Pancreas (tissue), 10 donors: ENCODE results near the gene AURKB. TPM values are rescaled to one million over a fixed set of nuclear protein-coding genes. Genes with fewer than 3 reads are reported as not detected.

Experiments
- ATAC-seq, 4 donors: fragments of 200-7000 bp; cut with Tn5 transposase; one replicate each; pipeline versions ENCODE4 v1.8.0 to v1.9.1; 2020; ENCODE audit warnings: mild to moderate bottlenecking in 4 of 4, moderate library complexity in 4 of 4
- DNase-seq, 6 donors: peaks; one replicate each; pipeline ENCODE4 v3.0.0-alpha.2; 2020
- FAIRE-seq: peaks from 2 replicates; lab custom pipeline; 2012; peaks lifted over from hg19 to GRCh38; lab: Jason Lieb, UNC
- H3K27ac ChIP-seq, 4 donors: fragments of 200-600 bp; sonication (generic); 1 replicate in 3 of 4; 2 replicates in 1 of 4; pipeline versions ENCODE4 v1.5.0 to v1.8.0; 2020
- H3K27me3 ChIP-seq, 4 donors: fragments of 200-600 bp; one replicate each; pipeline ENCODE4 v1.8.0; 2021
- H3K36me3 ChIP-seq, 3 donors: fragments of 200-600 bp; sonication (generic) in 1 of 3; one replicate each; pipeline versions ENCODE4 v1.5.0 to v1.8.0; 2020 to 2021
- H3K4me1 ChIP-seq, 3 donors: fragments of 200-600 bp; one replicate each; pipeline ENCODE4 v1.8.0; 2021
- H3K4me3 ChIP-seq, 4 donors: fragments of 200-600 bp; sonication (generic) in 2 of 4; one replicate each; pipeline versions ENCODE4 v1.5.0 to v1.8.0; 2020 to 2021
- H3K9me3 ChIP-seq, 4 donors: fragments of 200-600 bp; one replicate each; pipeline ENCODE4 v1.8.0; 2021
- CTCF ChIP-seq, 4 donors: fragments of 200-600 bp; sonication (generic) in 3 of 4; IDR thresholded peaks; one replicate each; pipeline versions ENCODE4 v1.5.0 to v1.8.0; 2021; ENCODE audit warnings: antibody characterized with exemption in 4 of 4
- WGBS, 2 donors: extraction: QIAGEN DNeasy Blood & Tissue Kit; methylation state at CpG; one replicate each; pipeline ENCODE4 v1.1.7; 2013; 5-methylcytosine and 5-hydroxymethylcytosine counted together
- intact Hi-C, 3 donors: fragments of 100-400 bp; cut with DNase I; formaldehyde crosslinking; loops; one replicate each; pipeline versions ENCODE4 v1.11.1 to v1.14.2; 2022
- microRNA-seq, 2 donors: library from miRNA; unstranded; fragments of <30 nt; microRNA quantifications; one replicate each; pipeline versions ENCODE4 to v1.1.0, GENCODE V29; 2019 to 2020
- polyA plus RNA-seq, 2 donors: library from polyadenylated mRNA; stranded (reverse); fragments of 200-250 nt; gene quantifications; one replicate each; pipeline ENCODE4 v1.2.3, GENCODE V29; 2013
- total RNA-seq, 6 donors: library from RNA; stranded (reverse); fragmentation: NEBNext Ultra II Directional in 4 of 6; extraction: Animal tissue kit (Norgen Biotek cat#: 25700) in 4 of 6; gene quantifications; one replicate each; pipeline versions ENCODE4 v1.2.1 to v1.2.4, GENCODE V29; 2021 to 2023
- donor health status: healthy with polysubstance abuse.
- donor health status: DM: no; HTN: no; CAD: no; lungs with moderate emphysema.
- donor health status: DM: no; HTN: no; CAD: no.
- donor health status: control.
- donor health status: control.
- donor health status: Bipolar disorder and iron deficiency.
- donor health status: DM: yes; HTN: yes; CAD: no.
- donor health status: DM: no; HTN: no; CAD: no.
- donor health status: DM: no; HTN: no; CAD: no.
- donor health status: DM: yes; HTN: yes; CAD: no.

AURKB gene
- total and polyA plus RNA-seq, 8 donors, result 0.40 to 2.0 (median 0.72) TPM; not detected in 3

DNA sequence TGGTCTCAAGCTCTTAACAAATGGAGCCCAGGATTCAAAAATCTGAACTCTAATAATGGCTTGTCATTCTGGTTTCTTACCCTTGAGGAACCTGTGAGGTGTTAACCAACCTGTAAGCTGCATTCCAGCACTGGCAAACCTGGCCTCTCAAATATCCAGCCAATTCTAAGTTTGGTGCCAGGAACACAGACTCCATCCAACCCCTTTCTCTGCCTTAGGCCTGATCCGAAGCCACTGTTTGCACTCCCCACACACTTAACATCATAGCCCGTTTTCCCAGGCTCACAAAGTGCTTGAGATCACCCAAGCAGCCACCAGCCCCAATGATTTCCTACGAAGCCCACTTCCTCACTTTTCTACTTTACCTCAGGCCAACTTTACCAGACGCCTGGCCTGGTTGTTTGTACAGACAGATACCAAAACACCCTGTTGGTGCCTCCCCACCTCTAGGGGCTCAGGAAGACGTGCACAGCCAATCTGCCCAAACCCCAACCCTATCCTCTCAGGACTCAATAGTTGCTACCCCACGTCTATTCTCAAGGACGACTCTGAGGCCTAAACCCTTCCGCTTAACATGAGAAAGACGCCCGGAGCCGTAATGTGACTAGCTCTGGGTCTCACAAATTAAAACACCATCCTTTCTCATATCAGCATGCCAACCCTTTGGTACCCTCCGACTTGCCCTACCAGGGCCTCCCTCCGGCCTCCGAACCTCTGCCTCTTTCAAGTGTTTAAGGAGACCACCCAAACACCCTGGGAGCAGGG, 55.0 kb downstream of the AURKB start:
- WGBS, 2 donors, result 5% methylated on average over 14 of the region's 14 CpGs
- TF ChIP-seq CTCF (IDR thresholded peaks at IDR 0.05), result no peak
- H3K4me3 ChIP-seq, result peak overlapping the region; percentile 27 to 81 (median 64)
- FAIRE-seq (no peak), DNase-seq (peak in 3 of 6 donors; percentile 30 to 60 (median 52)), ATAC-seq (no peak)
- H3K27ac ChIP-seq, result peak overlapping the region; percentile 96 to 100 (median 99)
- no peaks in the 10 kb centered on the region for H3K27me3 ChIP-seq
- peaks cover 11 to 36% (median 13%) of the 10 kb centered on the region in 3 donors for H3K4me1 ChIP-seq
- intact Hi-C loops, result no loop called here
- H3K9me3 ChIP-seq, result no peaks in the 10 kb centered on the region
- H3K36me3 ChIP-seq, result peaks cover 0 to 9% (median 0%) of the 10 kb centered on the region in 3 donors

Small RNA genes lying within 50 kb of the gene (microRNA-seq; reads per million reads assigned to microRNA genes)
- gene MIR4521, result 1.5 to 18.2 reads per million in 2 donors

Other genes with a start within 250 kb of the AURKB start
- gene GUCY2D, start 208.0 kb downstream of the AURKB start, total RNA-seq, result under 1 TPM in 4 of 6 donors, not detected in 2; 0.22 to 0.47 (median 0.28) TPM
- under 1 TPM; 0.02 to 0.04 TPM for gene GUCY2D, start 208.0 kb downstream of the AURKB start, polyA plus RNA-seq
- gene ALOX15B, start 171.5 kb downstream of the AURKB start, total RNA-seq, result 1 to 10 TPM in 1 of 6 donors, under 1 TPM in 4, not detected in 1; 0.09 to 4.7 (median 0.37) TPM
- under 1 TPM; 0.05 to 0.19 TPM for gene ALOX15B, start 171.5 kb downstream of the AURKB start, polyA plus RNA-seq
- under 1 TPM in 1 of 6 donors, not detected in 5; 0.31 TPM for gene ALOX12B, start 122.9 kb downstream of the AURKB start, total RNA-seq
- gene ALOX12B, start 122.9 kb downstream of the AURKB start, polyA plus RNA-seq, result under 1 TPM in 1 of 2 donors, not detected in 1; 0.16 TPM
- gene ALOXE3, start 92.1 kb downstream of the AURKB start, total RNA-seq, result not detected
- under 1 TPM in 1 of 2 donors, not detected in 1; 0.35 TPM for gene ALOXE3, start 92.1 kb downstream of the AURKB start, polyA plus RNA-seq
- gene HES7, start 86.5 kb downstream of the AURKB start, total RNA-seq, result not detected
- under 1 TPM; 0.08 to 0.16 TPM for gene HES7, start 86.5 kb downstream of the AURKB start, polyA plus RNA-seq
- 100 to 1,000 TPM in 2 of 6 donors, 10 to 100 TPM in 4; 17.5 to 105 (median 67.6) TPM for gene PER1, start 58.2 kb downstream of the AURKB start, total RNA-seq
- gene PER1, start 58.2 kb downstream of the AURKB start, polyA plus RNA-seq, result 100 to 1,000 TPM; 107 to 158 TPM
- 10 to 100 TPM; 19.5 to 35.7 (median 29.6) TPM for gene VAMP2, start 47.6 kb downstream of the AURKB start, total RNA-seq
- gene VAMP2, start 47.6 kb downstream of the AURKB start, polyA plus RNA-seq, result 10 to 100 TPM; 29.8 to 82.0 TPM
- gene TMEM107, start 34.2 kb downstream of the AURKB start, total RNA-seq, result 10 to 100 TPM in 1 of 6 donors, 1 to 10 TPM in 5; 5.2 to 10.2 (median 6.3) TPM
- gene TMEM107, start 34.2 kb downstream of the AURKB start, polyA plus RNA-seq, result 10 to 100 TPM in 1 of 2 donors, 1 to 10 TPM in 1; 5.7 to 11.1 TPM
- 10 to 100 TPM in 1 of 6 donors, 1 to 10 TPM in 5; 4.9 to 10.4 (median 6.9) TPM for gene BORCS6, start 20.4 kb downstream of the AURKB start, total RNA-seq
- 1 to 10 TPM; 4.5 to 6.1 TPM for gene BORCS6, start 20.4 kb downstream of the AURKB start, polyA plus RNA-seq
- 10 to 100 TPM; 15.4 to 40.8 (median 17.3) TPM for gene CTC1, start 37.5 kb upstream of the AURKB start, total RNA-seq
- gene CTC1, start 37.5 kb upstream of the AURKB start, polyA plus RNA-seq, result 10 to 100 TPM; 22.6 to 42.6 TPM
- 10 to 100 TPM; 11.5 to 21.4 (median 18.7) TPM for gene PFAS, start 38.7 kb upstream of the AURKB start, total RNA-seq
- 10 to 100 TPM; 11.7 to 21.1 TPM for gene PFAS, start 38.7 kb upstream of the AURKB start, polyA plus RNA-seq
- gene RANGRF, start 78.1 kb upstream of the AURKB start, total RNA-seq, result 10 to 100 TPM in 1 of 6 donors, 1 to 10 TPM in 5; 2.8 to 14.5 (median 6.6) TPM
- 10 to 100 TPM; 14.0 to 27.4 TPM for gene RANGRF, start 78.1 kb upstream of the AURKB start, polyA plus RNA-seq
- gene SLC25A35, start 84.8 kb upstream of the AURKB start, total RNA-seq, result 10 to 100 TPM in 1 of 6 donors, 1 to 10 TPM in 5; 1.1 to 12.2 (median 2.7) TPM
- 1 to 10 TPM; 7.3 to 9.5 TPM for gene SLC25A35, start 84.8 kb upstream of the AURKB start, polyA plus RNA-seq
- 1 to 10 TPM; 1.7 to 3.2 (median 2.0) TPM for gene ARHGEF15, start 99.7 kb upstream of the AURKB start, total RNA-seq
- gene ARHGEF15, start 99.7 kb upstream of the AURKB start, polyA plus RNA-seq, result 10 to 100 TPM; 12.4 to 23.9 TPM
- gene ODF4, start 129.3 kb upstream of the AURKB start, total RNA-seq, result not detected
- not detected for gene ODF4, start 129.3 kb upstream of the AURKB start, polyA plus RNA-seq
- 1,000 to 10,000 TPM in 3 of 6 donors, 100 to 1,000 TPM in 3; 608 to 1,143 (median 994) TPM for gene RPL26, start 172.6 kb upstream of the AURKB start, total RNA-seq
- 1,000 to 10,000 TPM; 1,120 to 1,890 TPM for gene RPL26, start 172.6 kb upstream of the AURKB start, polyA plus RNA-seq
- gene RNF222, start 187.3 kb upstream of the AURKB start, total RNA-seq, result not detected
- gene RNF222, start 187.3 kb upstream of the AURKB start, polyA plus RNA-seq, result not detected
- gene NDEL1, start 225.3 kb upstream of the AURKB start, total RNA-seq, result 10 to 100 TPM; 19.2 to 28.8 (median 21.1) TPM
- gene NDEL1, start 225.3 kb upstream of the AURKB start, polyA plus RNA-seq, result 10 to 100 TPM; 14.4 to 21.8 TPM